Gastroesophageal sphincter (tissue), 4 donors: ENCODE data around the gene ARF6. TPM values are rescaled to one million over a fixed set of nuclear protein-coding genes. Genes with fewer than 3 reads are reported as not detected.
"Not testable (repeated sequence)": the region's sequence is repeated elsewhere in the genome, so short reads cannot be mapped to it uniquely, and the experiment has no call there.

Experiments
- ATAC-seq: fragments of 150-250 bp; one replicate; pipeline ENCODE4 v1.9.1; 2016; ENCODE audit warnings: mild to moderate bottlenecking, moderate library complexity
- H3K27ac ChIP-seq, 4 donors: fragments of 200-600 bp; sonication (generic) in 3 of 4; 1 replicate in 3 of 4; 2 replicates in 1 of 4; pipeline ENCODE4 v1.5.1; 2016 to 2019
- H3K27me3 ChIP-seq: fragments of 200-600 bp; sonication (generic); one replicate; pipeline ENCODE4 v1.5.1; 2019
- H3K36me3 ChIP-seq, 2 donors: fragments of 200-600 bp; sonication (generic); one replicate each; pipeline ENCODE4 v1.5.1; 2019; ENCODE audit warnings: control low read depth in 1 of 2
- H3K4me1 ChIP-seq, 3 donors: fragments of 200-600 bp; sonication (generic); 1 replicate in 2 of 3; 2 replicates in 1 of 3; pipeline ENCODE4 v1.5.1; 2016 to 2019; ENCODE audit warnings: control low read depth in 2 of 3
- H3K4me3 ChIP-seq, 2 donors: fragments of 200-600 bp; sonication (generic); one replicate each; pipeline ENCODE4 v1.5.1; 2019; ENCODE audit warnings: mild to moderate bottlenecking in 1 of 2, moderate library complexity in 1 of 2
- H3K9me3 ChIP-seq, 3 donors: fragments of 200-600 bp; sonication (generic); one replicate each; pipeline ENCODE4 v1.5.1; 2017 to 2019; ENCODE audit warnings: control low read depth in 2 of 3
- EP300 ChIP-seq: sonication (generic); formaldehyde crosslinking; IDR thresholded peaks from one replicate; pipeline ENCODE4 v1.6.1; 2017; ENCODE audit warnings: antibody characterized with exemption, mild to moderate bottlenecking
- POLR2A ChIP-seq, 2 donors: fragments of 450-650 bp; IDR thresholded peaks; one replicate each; pipeline ENCODE4 v1.6.1; 2017; ENCODE audit warnings: antibody characterized with exemption in 2 of 2, mild to moderate bottlenecking in 2 of 2, moderate library complexity in 1 of 2
- POLR2AphosphoS5 ChIP-seq: sonication (generic); formaldehyde crosslinking; IDR thresholded peaks from one replicate; pipeline ENCODE4 v1.6.1; 2017; ENCODE audit warnings: antibody characterized with exemption
- WGBS, 2 donors: methylation state at CpG; one replicate each; pipeline ENCODE4 v1.1.5; 2018; ENCODE audit warnings: low coverage in 1 of 2; 5-methylcytosine and 5-hydroxymethylcytosine counted together
- total RNA-seq, 4 donors: library from RNA; depleted of rRNA; stranded (reverse); fragments of >200 nt; gene quantifications; one replicate each; pipeline ENCODE4 v1.1.0, GENCODE V29; 2016
- TF ChIP-seq, protein P1 (sequence below), 4 experiments: fragments of 200-600 bp in 2 of 4; fragments of 450-650 bp in 2 of 4; sonication (generic) in 1 of 4; IDR thresholded peaks; one replicate each; pipeline ENCODE4 v1.5.1; 2017 to 2019; ENCODE audit warnings: antibody characterized with exemption in 4 of 4, mild to moderate bottlenecking in 2 of 4, moderate library complexity in 2 of 4

ARF6 gene
- total RNA-seq, 4 donors from 2014 or later = 43.1 to 59.6 (median 51.3) TPM

DNA sequence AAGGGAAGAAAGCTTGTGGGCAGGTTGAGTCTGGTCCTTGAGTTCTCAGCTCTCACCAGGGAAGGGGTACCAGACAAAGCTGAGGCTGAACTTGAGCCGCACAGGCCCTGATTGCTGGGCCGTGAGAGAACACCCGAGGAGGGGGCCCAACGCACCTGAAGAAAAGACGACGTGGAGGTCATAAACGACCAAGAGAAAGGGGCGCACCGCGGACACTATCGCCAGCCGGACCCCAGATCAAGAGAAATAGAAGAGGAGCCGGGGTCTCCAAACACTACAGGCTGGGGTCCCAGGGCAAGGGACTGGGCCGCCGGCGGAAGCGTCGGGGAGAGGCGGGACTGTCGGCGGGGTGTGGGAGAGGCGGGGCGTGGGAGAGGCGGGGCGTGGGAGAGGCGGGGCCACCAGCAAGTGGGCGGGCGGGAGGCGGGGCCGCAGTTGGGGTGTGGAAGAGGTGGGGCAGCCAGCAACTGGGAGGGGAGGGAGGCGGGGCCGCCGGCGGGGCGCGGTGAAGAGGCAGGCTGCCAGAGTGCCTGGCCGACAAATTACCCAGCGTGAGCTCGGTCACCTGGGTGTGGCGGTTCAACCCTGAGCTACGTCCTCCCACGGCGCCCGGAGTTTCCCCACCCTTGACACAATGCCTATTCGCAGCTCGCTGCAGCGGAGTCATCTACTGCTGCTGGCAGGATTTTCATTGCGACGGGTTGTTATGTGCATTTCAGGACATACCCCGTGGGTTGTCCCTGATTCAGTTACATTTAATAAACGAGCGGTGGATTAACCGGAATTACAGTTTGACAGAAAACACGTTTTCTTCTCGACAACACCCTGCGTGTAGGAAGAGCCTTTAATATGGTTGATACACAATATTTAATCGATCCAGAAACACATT is 24.8 kb upstream of the ARF6 start:
- TF ChIP-seq POLR2AphosphoS5 (peak; percentile 88), POLR2A (IDR thresholded peaks at IDR 0.05) (peak; percentile 53 to 58), EP300 (no peak)
- Histone ChIP-seq H3K27ac (peak overlapping the region; percentile 83 to 95 (median 92)), H3K36me3 (no peaks in the 10 kb centered on the region), H3K27me3 (no peaks in the 10 kb centered on the region), H3K4me1 (peaks cover 0 to 51% (median 7%) of the 10 kb centered on the region in 3 donors), H3K9me3 (no peaks in the 10 kb centered on the region), H3K4me3 (peak overlapping the region; percentile 64 to 79)
- WGBS, 2 donors = 0 to 1% methylated on average over 16 to 29 of the region's 57 CpGs
- ATAC-seq = peak; percentile 98

DNA sequence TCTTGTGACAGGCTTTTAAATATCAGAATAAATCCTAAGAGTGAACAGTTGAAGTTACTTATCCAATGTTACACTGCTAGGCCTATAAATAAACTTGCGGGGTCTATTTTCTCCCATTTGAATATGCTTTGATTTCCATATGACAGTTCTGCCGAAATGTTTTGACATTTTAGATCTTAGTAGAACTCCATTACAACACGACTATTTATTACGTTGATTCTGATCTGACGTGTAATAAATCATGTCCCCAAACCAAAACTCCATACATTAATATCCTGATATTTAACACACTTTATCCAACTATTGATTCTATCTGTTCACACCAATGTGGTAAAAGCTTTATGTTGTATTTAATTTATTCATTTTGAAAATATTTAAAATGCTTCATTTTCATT is 24.2 kb upstream of the ARF6 start:
- 35 to 39% methylated on average over 5 of the region's 5 CpGs for WGBS, 2 donors
- no peak for ATAC-seq
- Histone ChIP-seq H3K27me3 (no peaks in the 10 kb centered on the region), H3K4me3 (peak overlapping the region; percentile 64 to 79), H3K36me3 (no peaks in the 10 kb centered on the region), H3K9me3 (no peaks in the 10 kb centered on the region), H3K27ac (peak overlapping the region; percentile 83 to 93 (median 90)), H3K4me1 (peaks cover 0 to 45% (median 7%) of the 10 kb centered on the region in 3 donors)
- TF ChIP-seq, protein P1, sequence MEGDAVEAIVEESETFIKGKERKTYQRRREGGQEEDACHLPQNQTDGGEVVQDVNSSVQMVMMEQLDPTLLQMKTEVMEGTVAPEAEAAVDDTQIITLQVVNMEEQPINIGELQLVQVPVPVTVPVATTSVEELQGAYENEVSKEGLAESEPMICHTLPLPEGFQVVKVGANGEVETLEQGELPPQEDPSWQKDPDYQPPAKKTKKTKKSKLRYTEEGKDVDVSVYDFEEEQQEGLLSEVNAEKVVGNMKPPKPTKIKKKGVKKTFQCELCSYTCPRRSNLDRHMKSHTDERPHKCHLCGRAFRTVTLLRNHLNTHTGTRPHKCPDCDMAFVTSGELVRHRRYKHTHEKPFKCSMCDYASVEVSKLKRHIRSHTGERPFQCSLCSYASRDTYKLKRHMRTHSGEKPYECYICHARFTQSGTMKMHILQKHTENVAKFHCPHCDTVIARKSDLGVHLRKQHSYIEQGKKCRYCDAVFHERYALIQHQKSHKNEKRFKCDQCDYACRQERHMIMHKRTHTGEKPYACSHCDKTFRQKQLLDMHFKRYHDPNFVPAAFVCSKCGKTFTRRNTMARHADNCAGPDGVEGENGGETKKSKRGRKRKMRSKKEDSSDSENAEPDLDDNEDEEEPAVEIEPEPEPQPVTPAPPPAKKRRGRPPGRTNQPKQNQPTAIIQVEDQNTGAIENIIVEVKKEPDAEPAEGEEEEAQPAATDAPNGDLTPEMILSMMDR (IDR thresholded peaks at IDR 0.05) = no peak
- TF ChIP-seq POLR2AphosphoS5 (no peak), POLR2A (IDR thresholded peaks at IDR 0.05) (no peak), EP300 (no peak)

DNA sequence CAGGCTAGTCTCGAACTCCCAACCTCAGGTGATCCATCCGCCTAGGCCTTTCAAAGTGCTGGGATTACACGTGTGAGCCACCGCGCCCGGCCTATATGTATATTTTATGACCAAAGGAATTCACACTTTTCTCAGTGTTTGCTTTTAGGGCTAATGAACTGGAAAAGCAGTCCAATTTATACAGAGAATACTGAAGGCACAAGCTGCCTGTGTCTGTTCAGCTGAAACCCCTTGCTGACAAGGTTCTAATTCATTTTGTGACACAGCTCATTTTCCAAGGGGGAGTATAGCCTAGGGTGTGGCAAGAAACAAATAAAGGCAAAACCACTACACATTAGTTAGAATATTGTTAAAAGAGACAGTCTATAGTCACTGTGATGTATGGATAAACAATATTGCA is 22.0 kb upstream of the ARF6 start:
- TF ChIP-seq, protein P1 (IDR thresholded peaks at IDR 0.05) = no peak
- TF ChIP-seq POLR2AphosphoS5 (no peak), POLR2A (IDR thresholded peaks at IDR 0.05) (no peak), EP300 (no peak)
- Histone ChIP-seq H3K27ac (no peak overlapping the region), H3K36me3 (no peaks in the 10 kb centered on the region), H3K27me3 (no peaks in the 10 kb centered on the region), H3K4me3 (no peak overlapping the region), H3K4me1 (peaks cover 0 to 23% (median 3%) of the 10 kb centered on the region in 3 donors), H3K9me3 (no peaks in the 10 kb centered on the region)
- WGBS, 2 donors = 92 to 100% methylated on average over 1 to 5 of the region's 6 CpGs
- no peak for ATAC-seq

DNA sequence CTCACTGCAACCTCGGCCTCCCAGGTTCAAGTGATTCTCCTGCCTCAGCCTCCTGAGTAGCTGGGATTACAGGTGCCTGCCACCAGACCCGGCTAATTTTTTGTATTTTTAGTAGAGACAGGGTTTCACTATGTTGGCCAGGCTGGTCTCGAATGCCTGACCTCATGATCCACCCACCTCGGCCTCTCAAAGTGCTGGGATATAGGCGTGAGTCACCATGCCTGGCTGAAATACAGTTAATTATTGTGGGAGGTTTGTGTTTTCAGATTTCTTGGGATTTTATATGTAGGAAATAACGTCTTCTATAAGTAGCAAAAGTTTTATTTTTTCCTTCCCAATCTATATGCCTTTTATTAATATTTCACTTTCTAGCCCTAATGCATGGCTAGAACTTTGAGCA is 19.3 kb upstream of the ARF6 start:
- WGBS, 2 donors = 56 to 80% methylated on average over 5 to 6 of the region's 6 CpGs
- not testable (repeated sequence) for H3K4me1 ChIP-seq, ATAC-seq, H3K27ac ChIP-seq, H3K9me3 ChIP-seq, H3K36me3 ChIP-seq, H3K4me3 ChIP-seq, H3K27me3 ChIP-seq

DNA sequence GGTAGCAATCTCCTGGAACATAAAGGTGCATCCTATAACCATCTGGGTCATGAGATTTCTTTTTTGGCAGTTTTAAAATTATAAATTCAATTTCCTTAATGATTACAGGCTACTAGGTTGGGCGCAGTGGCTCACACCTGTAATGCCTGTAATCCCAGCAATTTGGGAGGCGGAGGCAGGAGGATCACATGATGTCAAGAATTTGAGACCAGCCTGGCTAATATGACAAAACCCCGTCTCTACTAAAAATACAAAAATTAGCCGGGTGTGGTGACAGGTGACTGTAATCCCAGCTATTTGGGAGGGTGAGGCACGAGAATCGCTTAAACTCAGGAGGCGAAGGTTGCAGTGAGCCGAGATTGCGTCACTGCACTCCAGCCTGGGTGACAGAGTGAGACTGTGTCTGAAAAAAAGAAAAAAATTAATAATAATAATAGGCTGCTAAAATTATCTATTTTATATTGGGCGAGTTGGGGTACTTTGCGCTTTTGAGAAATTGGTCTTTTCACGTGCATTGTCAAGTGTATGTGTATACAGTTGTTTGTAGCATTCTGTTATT is 17.2 kb upstream of the ARF6 start:
- 84 to 88% methylated on average over 8 to 12 of the region's 12 CpGs for WGBS, 2 donors
- H3K9me3 ChIP-seq = no peaks in the 10 kb centered on the region
- no peak overlapping the region for H3K4me3 ChIP-seq
- peaks cover 0 to 6% (median 0%) of the 10 kb centered on the region in 3 donors for H3K4me1 ChIP-seq
- no peak overlapping the region for H3K27ac ChIP-seq
- TF ChIP-seq EP300 (no peak), POLR2A (IDR thresholded peaks at IDR 0.05) (no peak), POLR2AphosphoS5 (no peak)
- TF ChIP-seq, protein P1 (IDR thresholded peaks at IDR 0.05) = no peak
- H3K36me3 ChIP-seq = no peaks in the 10 kb centered on the region
- H3K27me3 ChIP-seq = no peaks in the 10 kb centered on the region
- ATAC-seq = no peak
